T-helper 17 cell (primary cell): ENCODE data around the gene PARD3. TPM values are rescaled to one million over a fixed set of nuclear protein-coding genes. Genes with fewer than 3 reads are reported as not detected.

Experiments
- ATAC-seq: fragments of 150-1000 bp; cut with Tn5 transposase; 2 replicates; pipeline ENCODE4 v1.10.0; 2021; ENCODE audit warnings: mild to moderate bottlenecking, moderate library complexity
- DNase-seq, 3 donors: peaks; one replicate each; pipeline versions ENCODE4 v3.0.0 to v3.0.0-alpha.2; 2020 to 2021
- H3K9me3 ChIP-seq: one replicate; pipeline ENCODE4 v1.7.0; 2013; ENCODE audit warnings: low read length, mild to moderate bottlenecking; ENCODE audit not compliant: control insufficient read depth, poor library complexity, severe bottlenecking
- H3K27ac Mint-ChIP-seq: one replicate; pipeline ENCODE4 v1.8.0; 2022; ENCODE audit warnings: mild to moderate bottlenecking, moderate library complexity, mixed read lengths
- H3K27me3 Mint-ChIP-seq: one replicate; pipeline ENCODE4 v1.8.0; 2022; ENCODE audit warnings: mixed read lengths
- H3K36me3 Mint-ChIP-seq: one replicate; pipeline ENCODE4 v1.8.0; 2022; ENCODE audit warnings: low read depth, mixed read lengths
- H3K4me1 Mint-ChIP-seq: one replicate; pipeline ENCODE4 v1.8.0; 2022; ENCODE audit warnings: mild to moderate bottlenecking, mixed read lengths
- H3K4me3 Mint-ChIP-seq: one replicate; pipeline ENCODE4 v1.8.0; 2022; ENCODE audit warnings: mild to moderate bottlenecking, moderate library complexity, mixed read lengths
- total RNA-seq, 4 donors: library from RNA in 2 of 4; stranded (reverse) in 2 of 4; gene quantifications; one replicate each; pipeline ENCODE4 v1.2.3 and lab custom pipeline; 2022 to 2026

Gene PARD3
- total RNA-seq, 2 donors from 2014 or later: 0.32 to 8.2 TPM

DNA sequence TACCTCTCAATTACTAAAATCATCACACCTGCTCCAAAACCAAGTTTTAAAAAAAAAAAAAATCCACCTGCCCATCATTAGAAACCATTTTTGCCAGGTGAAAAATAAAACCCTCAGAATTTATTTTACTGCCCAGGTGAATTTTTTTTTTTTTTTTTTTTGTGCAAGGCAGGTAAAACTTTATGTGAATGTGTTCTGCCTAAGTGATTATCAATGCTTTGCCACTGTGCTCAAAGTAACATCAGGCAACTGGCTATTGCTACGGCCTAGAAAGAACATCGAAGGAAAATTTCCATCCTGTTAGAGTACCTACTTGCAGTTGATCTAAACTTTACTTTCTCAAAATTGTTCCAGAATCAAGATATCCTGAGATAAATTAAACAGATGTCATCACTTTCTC lies 512.1 kb downstream of the PARD3 start:
- H3K9me3 ChIP-seq: no peaks in the 10 kb centered on the region
- DNase-seq (no peak), ATAC-seq (no peak)
- H3K27ac Mint-ChIP-seq: no peak overlapping the region
- H3K4me1 Mint-ChIP-seq: no peaks in the 10 kb centered on the region
- no peaks in the 10 kb centered on the region for H3K36me3 Mint-ChIP-seq
- H3K4me3 Mint-ChIP-seq: no peak overlapping the region
- H3K27me3 Mint-ChIP-seq: no peaks in the 10 kb centered on the region

DNA sequence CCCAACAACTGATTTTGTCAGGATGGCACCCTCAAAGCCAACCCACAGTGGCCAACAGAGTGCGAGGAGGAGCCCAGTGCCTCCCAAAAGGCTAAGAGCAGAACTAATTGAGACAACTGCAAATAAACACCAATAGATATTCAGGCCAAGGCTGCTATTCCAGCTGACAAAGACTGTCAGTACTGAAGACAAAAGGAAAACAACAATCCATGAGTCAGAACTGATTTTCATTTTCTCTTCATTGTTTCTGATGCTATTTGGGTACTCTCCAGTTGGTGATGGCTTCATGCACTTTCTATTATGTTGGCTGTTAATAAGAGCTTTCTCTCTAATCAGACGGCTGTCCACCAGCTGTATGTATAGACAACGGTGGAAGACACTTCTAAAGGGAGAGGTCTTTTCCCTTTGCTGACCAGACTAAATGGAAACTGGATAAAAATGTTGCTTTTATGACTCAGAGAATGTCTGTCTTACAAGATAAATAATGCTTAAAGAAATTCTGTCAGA lies 515.9 kb downstream of the PARD3 start:
- no peaks in the 10 kb centered on the region for H3K36me3 Mint-ChIP-seq
- H3K9me3 ChIP-seq: no peaks in the 10 kb centered on the region
- DNase-seq (no peak), ATAC-seq (no peak)
- no peak overlapping the region for H3K27ac Mint-ChIP-seq
- no peak overlapping the region for H3K4me3 Mint-ChIP-seq
- no peaks in the 10 kb centered on the region for H3K4me1 Mint-ChIP-seq
- peaks cover 21% of the 10 kb centered on the region for H3K27me3 Mint-ChIP-seq

DNA sequence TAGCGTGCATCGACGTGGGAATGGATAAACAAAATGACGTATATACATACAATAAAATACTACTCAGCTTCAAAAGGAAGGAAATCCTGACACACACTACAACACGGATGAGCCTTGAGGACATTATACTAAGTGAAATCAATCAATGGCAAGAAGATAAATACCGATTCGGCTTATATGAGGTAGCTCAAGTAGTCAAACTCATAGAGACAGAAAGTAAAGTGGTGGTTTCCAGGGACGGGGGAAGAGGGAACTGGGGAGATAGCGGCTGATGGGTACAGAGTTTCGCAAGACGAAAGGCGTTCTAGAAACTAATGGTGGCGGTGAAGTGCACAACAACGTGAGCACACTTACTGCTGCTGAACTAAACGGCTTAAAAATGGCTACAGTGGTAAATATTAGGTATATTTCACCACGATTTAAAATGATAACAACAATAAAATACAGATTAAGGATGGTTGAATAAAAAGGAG lies 516.7 kb downstream of the PARD3 start:
- no peaks in the 10 kb centered on the region for H3K36me3 Mint-ChIP-seq
- peaks cover 25% of the 10 kb centered on the region for H3K27me3 Mint-ChIP-seq
- H3K4me3 Mint-ChIP-seq: no peak overlapping the region
- ATAC-seq: no peak
- H3K9me3 ChIP-seq: no peaks in the 10 kb centered on the region
- no peak overlapping the region for H3K27ac Mint-ChIP-seq
- no peaks in the 10 kb centered on the region for H3K4me1 Mint-ChIP-seq
- DNase-seq: no peak

DNA sequence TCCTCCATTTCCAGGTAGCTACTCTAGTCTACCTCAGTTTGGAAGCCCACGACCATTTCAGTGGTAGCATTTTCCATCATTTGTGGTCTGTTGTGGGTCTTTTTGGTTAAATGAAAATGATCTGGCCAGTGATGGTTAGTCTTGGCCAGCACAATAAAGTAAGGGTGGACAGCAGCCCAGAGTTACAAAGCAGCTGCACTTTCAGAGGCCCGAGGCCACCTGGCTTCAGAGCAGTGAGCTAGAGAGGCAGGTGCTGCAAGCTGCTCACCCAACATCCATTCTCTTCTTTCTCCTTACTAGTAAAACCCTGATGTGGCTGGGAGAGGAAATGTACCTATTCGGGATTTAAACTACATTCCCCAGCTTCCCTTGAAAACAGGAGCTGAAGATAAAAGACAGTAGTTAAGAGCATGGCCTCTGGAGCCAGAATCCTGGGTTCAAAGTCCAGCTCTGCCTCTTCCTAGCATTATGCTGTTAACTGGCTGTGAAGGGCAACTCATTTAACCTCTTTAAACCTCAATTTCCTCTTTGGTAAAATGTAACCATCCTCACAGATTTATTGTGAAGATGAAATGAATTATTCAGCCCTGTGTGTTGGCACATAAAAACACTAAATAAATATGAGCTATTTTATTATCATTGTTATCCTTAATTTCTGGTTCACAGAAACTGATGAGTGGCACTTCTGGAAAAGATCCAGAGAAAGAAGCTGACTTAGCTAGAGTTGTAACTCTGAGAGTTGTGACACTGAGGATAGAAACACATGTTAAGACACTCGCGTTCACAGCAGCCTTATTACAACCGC lies 517.4 kb downstream of the PARD3 start:
- H3K36me3 Mint-ChIP-seq: no peaks in the 10 kb centered on the region
- no peak overlapping the region for H3K27ac Mint-ChIP-seq
- H3K27me3 Mint-ChIP-seq: peaks cover 28% of the 10 kb centered on the region
- no peak overlapping the region for H3K4me3 Mint-ChIP-seq
- DNase-seq: no peak
- H3K4me1 Mint-ChIP-seq: no peaks in the 10 kb centered on the region
- no peaks in the 10 kb centered on the region for H3K9me3 ChIP-seq
- no peak for ATAC-seq

DNA sequence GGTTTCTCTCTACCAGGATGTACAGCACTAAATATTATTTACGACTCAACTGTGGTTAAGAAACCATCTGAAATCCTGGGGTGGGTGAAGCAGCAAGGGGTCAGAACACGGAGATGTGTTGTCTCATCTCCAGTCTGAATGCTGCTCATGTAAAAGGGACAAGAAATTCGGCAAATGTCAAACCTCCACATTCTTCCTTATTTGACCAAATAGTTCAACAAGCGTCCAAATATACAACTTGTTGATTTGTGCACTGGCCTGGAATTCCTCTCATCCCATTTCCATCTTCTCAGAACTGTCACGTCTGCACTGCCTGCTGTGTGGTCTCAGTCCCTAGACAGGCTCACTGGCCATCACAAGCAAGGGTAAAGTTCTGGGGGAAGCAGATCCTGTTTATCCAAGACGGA lies 520.0 kb downstream of the PARD3 start:
- H3K4me1 Mint-ChIP-seq: no peaks in the 10 kb centered on the region
- H3K27ac Mint-ChIP-seq: no peak overlapping the region
- no peaks in the 10 kb centered on the region for H3K36me3 Mint-ChIP-seq
- DNase-seq: no peak
- peaks cover 51% of the 10 kb centered on the region for H3K27me3 Mint-ChIP-seq
- H3K4me3 Mint-ChIP-seq: no peak overlapping the region
- H3K9me3 ChIP-seq: no peaks in the 10 kb centered on the region
- no peak for ATAC-seq

DNA sequence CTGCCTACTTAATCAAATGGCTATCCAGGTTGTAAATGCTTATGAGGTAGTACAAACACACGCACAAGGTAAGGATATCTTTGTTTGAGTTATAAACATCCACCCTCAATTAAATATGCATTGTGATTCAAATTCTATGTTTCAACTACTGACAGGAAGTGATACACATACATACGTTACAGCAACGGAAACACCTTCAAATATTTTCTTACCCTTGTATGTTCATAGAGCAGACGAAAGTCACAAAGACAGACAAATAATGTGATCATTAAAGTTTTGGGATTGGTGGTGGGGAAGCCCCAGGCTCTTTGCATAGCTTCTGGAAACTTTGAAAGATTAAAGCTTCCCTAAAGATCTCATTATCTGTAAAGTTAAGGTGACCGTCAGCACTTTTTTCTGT lies 521.0 kb downstream of the PARD3 start:
- no peak for DNase-seq
- Mint-ChIP-seq H3K27ac (no peak overlapping the region), H3K36me3 (no peaks in the 10 kb centered on the region), H3K4me3 (no peak overlapping the region), H3K4me1 (no peaks in the 10 kb centered on the region), H3K27me3 (peaks cover 52% of the 10 kb centered on the region)
- no peak for ATAC-seq
- no peaks in the 10 kb centered on the region for H3K9me3 ChIP-seq

DNA sequence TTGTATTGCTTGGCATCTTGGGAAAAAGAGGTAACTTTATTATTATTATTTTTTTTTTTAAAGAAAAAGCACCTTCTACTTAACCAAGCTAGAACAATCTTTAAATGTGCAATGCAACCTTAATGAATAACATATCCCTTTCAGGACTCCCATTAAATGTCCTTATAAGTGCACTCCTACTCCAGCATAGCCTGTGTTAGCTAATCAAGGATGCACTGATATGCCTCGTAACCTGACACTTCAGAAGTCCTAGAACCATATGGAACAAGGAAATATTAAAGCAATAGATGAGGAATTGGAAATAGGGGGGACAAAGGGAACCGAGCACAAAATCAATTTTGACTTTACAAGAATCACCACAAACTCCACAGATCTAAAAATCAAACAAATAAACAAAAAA lies 522.4 kb downstream of the PARD3 start:
- Mint-ChIP-seq H3K4me1 (no peaks in the 10 kb centered on the region), H3K4me3 (no peak overlapping the region), H3K36me3 (no peaks in the 10 kb centered on the region), H3K27ac (no peak overlapping the region), H3K27me3 (peaks cover 59% of the 10 kb centered on the region)
- DNase-seq: no peak
- H3K9me3 ChIP-seq: no peaks in the 10 kb centered on the region
- no peak for ATAC-seq

DNA sequence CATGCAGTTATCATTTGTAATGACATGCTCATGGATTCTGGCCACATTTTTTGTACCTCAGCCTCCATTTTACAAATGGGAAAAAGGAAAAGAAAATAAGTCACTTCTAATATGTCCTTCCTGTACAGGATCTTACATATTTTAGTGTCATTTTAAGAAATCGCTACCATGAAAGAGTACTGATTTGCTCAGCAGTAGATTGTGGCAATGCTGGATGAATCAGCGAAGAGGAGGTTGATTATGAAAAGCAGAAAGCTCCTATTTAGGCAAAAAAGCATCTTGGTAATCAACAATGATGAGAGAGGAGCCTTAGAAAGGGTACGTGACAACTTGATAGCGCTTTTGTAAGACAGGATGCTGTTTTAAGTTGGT lies 522.9 kb downstream of the PARD3 start:
- no peak overlapping the region for H3K4me3 Mint-ChIP-seq

DNA sequence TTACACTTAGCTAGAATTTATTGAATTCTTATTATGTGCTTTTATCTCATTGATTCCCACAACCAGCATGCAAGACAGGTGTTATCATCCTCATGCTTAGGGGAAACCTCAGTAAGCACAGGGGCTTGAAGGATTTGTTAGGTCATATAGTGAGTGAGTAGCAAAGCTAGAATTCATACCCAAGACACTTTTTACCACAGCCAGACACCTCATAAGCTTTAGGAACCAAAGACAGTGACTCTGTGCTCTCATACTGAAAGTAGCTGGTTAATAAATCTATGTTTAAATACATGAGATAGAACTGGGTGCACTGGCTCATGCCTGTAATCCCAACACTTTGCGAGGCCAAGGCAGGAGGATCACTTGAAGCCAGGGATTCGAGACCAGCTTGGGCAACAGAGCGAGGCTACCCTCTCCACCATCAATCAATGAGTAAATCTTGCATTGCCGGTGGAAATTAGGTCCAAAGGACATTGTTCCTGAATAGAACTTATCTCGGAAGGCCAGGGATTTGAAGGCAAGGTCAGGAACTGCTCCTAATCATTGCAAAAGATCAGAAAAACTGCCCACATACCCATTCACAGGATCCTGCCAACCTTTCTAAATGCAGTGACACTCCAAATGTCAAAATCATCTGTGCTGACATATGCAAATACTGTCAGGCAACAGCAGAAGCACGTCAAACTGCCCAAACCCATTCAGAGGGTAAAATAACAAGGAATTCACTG lies 523.5 kb downstream of the PARD3 start:
- H3K36me3 Mint-ChIP-seq: no peaks in the 10 kb centered on the region
- no peaks in the 10 kb centered on the region for H3K4me1 Mint-ChIP-seq
- H3K27ac Mint-ChIP-seq: no peak overlapping the region
- no peak overlapping the region for H3K4me3 Mint-ChIP-seq
- H3K9me3 ChIP-seq: no peaks in the 10 kb centered on the region
- no peak for DNase-seq
- peaks cover 55% of the 10 kb centered on the region for H3K27me3 Mint-ChIP-seq
- ATAC-seq: no peak

More for the DNA sequence above, 522.9 kb downstream of the PARD3 start:
- ATAC-seq (no peak), DNase-seq (no peak)
- H3K27me3 Mint-ChIP-seq: peaks cover 59% of the 10 kb centered on the region
- no peak overlapping the region for H3K27ac Mint-ChIP-seq
- H3K36me3 Mint-ChIP-seq: no peaks in the 10 kb centered on the region
- no peaks in the 10 kb centered on the region for H3K4me1 Mint-ChIP-seq
- H3K9me3 ChIP-seq: no peaks in the 10 kb centered on the region

DNA sequence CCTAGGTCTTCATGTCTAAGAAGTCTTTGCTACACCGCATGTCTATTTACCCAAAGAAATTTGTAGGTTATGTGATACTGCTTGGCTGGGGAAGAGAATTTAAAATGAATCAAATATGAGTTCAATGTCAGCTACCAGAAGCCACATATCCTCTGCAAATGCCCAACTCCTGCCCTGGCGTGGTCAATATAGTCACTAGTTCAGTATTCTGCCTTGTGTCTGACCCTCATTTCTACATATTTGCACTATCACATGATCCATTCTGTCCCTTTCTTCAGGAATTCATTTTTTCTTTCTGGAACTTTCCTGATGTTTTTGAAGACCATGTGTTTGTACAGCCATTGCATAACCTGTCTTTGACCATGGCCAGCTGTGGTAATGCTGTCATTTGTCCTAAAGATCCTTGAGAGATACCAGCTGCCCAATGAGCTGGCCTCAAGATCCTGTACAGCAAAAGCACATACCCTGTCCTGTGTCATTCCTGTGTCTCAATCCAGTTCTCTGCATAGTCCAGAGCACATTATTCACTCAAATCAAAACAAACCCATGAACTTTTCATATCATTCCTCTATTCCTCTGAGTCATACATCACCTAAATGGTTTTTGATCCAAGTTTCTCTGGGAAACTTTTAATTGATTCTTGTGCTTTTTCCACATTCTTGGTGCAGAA lies 524.5 kb downstream of the PARD3 start:
- no peaks in the 10 kb centered on the region for H3K9me3 ChIP-seq
- DNase-seq (no peak), ATAC-seq (no peak)
- Mint-ChIP-seq H3K27ac (no peak overlapping the region), H3K4me3 (no peak overlapping the region), H3K36me3 (no peaks in the 10 kb centered on the region), H3K4me1 (no peaks in the 10 kb centered on the region), H3K27me3 (peaks cover 52% of the 10 kb centered on the region)

DNA sequence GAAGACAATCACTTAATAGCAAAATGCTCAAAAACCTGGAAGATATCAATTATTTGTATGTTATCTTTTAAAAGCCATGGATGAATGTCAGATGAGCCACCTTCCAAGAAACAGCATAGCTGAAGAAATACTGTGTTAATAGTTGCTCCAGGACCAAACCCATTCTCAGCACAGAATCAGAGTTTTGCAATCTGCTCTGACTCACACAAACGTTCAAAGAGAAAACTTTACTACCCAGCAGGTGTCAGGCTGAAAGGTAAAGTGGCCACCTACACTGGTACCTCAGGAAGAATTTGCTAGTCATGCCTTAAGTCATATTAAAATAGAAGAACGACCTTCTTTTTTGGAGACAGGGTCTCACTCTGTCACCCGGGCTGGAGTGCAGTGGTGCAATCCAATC lies 526.5 kb downstream of the PARD3 start:
- no peaks in the 10 kb centered on the region for H3K4me1 Mint-ChIP-seq
- H3K4me3 Mint-ChIP-seq: no peak overlapping the region
- no peak for ATAC-seq
- H3K9me3 ChIP-seq: no peaks in the 10 kb centered on the region
- H3K36me3 Mint-ChIP-seq: no peaks in the 10 kb centered on the region
- DNase-seq: no peak
- H3K27ac Mint-ChIP-seq: no peak overlapping the region
- H3K27me3 Mint-ChIP-seq: peaks cover 34% of the 10 kb centered on the region

DNA sequence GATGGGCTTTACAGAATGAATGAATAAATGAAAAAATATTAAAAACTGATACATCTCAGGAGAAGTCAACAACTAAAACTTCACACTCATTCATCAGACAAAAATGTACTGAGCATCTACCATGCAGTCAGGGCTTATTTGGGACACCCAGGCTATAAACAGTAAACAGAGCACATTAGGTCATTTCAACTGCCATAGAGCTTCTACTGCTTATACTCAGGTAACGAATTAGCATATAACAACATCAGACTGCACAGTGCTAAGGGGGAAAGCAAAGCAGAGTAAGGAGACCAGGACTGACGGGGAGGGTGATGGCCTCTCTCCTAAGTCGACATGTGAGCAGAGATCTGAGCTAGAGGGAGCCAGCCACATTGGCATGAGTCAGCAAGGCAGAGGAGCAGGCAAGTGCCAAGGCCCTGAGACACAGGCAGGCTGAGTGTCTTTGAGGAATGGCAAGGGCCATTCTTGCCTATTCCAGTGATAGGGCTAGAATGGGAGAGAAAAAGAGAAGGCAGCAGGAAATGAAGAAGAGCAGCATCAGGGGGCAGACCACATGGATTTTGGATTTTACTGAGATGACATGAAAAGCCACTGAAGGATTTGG lies 528.9 kb downstream of the PARD3 start:
- Mint-ChIP-seq H3K27ac (no peak overlapping the region), H3K4me3 (no peak overlapping the region), H3K27me3 (peaks cover 21% of the 10 kb centered on the region), H3K4me1 (no peaks in the 10 kb centered on the region), H3K36me3 (no peaks in the 10 kb centered on the region)
- DNase-seq: no peak
- no peaks in the 10 kb centered on the region for H3K9me3 ChIP-seq
- ATAC-seq: no peak
